ENCODE results near the gene GALNT2.

GALNT2 gene

DNA sequence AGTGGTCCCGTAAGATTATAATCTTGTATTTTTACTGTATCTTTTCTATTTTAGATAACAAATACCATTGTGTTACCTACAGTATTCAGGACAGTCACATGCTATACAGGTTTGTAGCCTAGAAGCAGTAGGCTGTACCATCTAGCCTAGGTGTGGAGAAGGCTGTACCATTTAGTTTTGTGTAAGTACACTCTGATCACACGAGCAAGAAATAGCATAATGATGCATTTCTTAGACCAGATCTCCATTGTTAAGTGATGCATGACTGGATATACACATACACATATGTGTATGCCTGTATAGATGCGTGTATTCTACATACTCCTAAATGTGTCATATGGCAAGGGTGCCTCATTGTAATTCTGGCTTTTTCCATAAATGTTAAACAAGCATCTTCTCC lies 33.9 kb downstream of the GALNT2 start:
- TF ChIP-seq POLR2AphosphoS5 (IDR thresholded peaks at IDR 0.05; ENCODE audit: low read depth) (no peak), GABPA (IDR thresholded peaks at IDR 0.05; ENCODE audit: low read depth) (no peak), CTCF (IDR thresholded peaks at IDR 0.05; ENCODE audit: insufficient read depth, low read length) (no peak), REST (IDR thresholded peaks at IDR 0.05; ENCODE audit: insufficient replicate concordance, low read depth) (no peak)
- Histone ChIP-seq H3K27me3 (ENCODE audit: insufficient read depth, poor library complexity, severe bottlenecking) (no peaks in the 10 kb centered on the region), H3K27ac (replicated peaks) (no peak overlapping the region), H3K4me3 (replicated peaks; ENCODE audit: insufficient read depth, low read length) (no peak overlapping the region)
- no peak for DNase-seq (ENCODE audit: low read depth in 1 of 2, low spot score in 1 of 2)

- TF ChIP-seq GABPA (IDR thresholded peaks at IDR 0.05; ENCODE audit: low read depth) (no peak), SPI1 (IDR thresholded peaks at IDR 0.05; ENCODE audit: borderline replicate concordance, low read depth) (no peak), REST (IDR thresholded peaks at IDR 0.05; ENCODE audit: insufficient replicate concordance, low read depth) (no peak), POLR2AphosphoS5 (IDR thresholded peaks at IDR 0.05; ENCODE audit: low read depth) (no peak), CTCF (IDR thresholded peaks at IDR 0.05; ENCODE audit: insufficient read depth, low read length) (no peak)
- Histone ChIP-seq H3K27ac (replicated peaks) (no peak overlapping the region), H3K27me3 (ENCODE audit: insufficient read depth, poor library complexity, severe bottlenecking) (no peaks in the 10 kb centered on the region), H3K4me3 (replicated peaks; ENCODE audit: insufficient read depth, low read length) (no peak overlapping the region)
- no peak for DNase-seq (ENCODE audit: low read depth in 1 of 2, low spot score in 1 of 2)
Observed at GRCh38 chr1:230101556-230101955, 34.5 kb downstream of the GALNT2 start.

DNA sequence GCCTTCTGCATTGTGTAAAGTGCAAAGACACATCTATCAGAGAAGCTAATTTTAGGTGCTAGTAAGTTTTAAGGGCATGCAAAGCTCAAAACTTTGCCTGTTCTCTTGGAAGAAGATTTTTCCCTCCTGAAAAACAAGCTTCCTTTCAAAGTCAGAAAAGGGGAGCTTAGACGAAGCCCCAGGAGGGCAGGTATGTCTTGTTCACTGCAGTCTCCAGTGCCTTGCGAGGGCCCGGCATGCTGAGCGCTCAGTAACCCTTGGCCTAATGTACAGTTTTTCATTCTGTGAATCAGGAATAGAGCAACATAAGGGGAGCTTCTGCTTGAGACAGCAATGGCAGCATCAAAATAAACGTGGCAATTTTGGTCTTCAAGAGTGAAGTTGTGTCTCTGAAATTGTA lies 35.0 kb downstream of the GALNT2 start:
- TF ChIP-seq GABPA (IDR thresholded peaks at IDR 0.05; ENCODE audit: low read depth) (no peak), CTCF (IDR thresholded peaks at IDR 0.05; ENCODE audit: insufficient read depth, low read length) (no peak), REST (IDR thresholded peaks at IDR 0.05; ENCODE audit: insufficient replicate concordance, low read depth) (no peak), POLR2AphosphoS5 (IDR thresholded peaks at IDR 0.05; ENCODE audit: low read depth) (no peak), SPI1 (IDR thresholded peaks at IDR 0.05; ENCODE audit: borderline replicate concordance, low read depth) (no peak)
- Histone ChIP-seq H3K4me3 (replicated peaks; ENCODE audit: insufficient read depth, low read length) (no peak overlapping the region), H3K27ac (replicated peaks) (no peak overlapping the region), H3K27me3 (ENCODE audit: insufficient read depth, poor library complexity, severe bottlenecking) (no peaks in the 10 kb centered on the region)
- DNase-seq (ENCODE audit: low read depth in 1 of 2, low spot score in 1 of 2): no peak
